Panc1 (cell line): ENCODE data around the gene DDX42. TPM values are rescaled to one million over a fixed set of nuclear protein-coding genes. Genes with fewer than 3 reads are reported as not detected.
A peak's percentile ranks its signal among the peaks of the same experiment; 100 is the strongest.

Source experiments
- ATAC-seq: fragments of 200-7000 bp; cut with Tn5 transposase; 2 replicates; pipeline ENCODE4 v1.9.1; 2020; ENCODE audit warnings: mild to moderate bottlenecking, moderate library complexity
- BruUV-seq: library from RNA; stranded (reverse); fragments of 400-500 nt; replicated peaks from 2 replicates; lab custom pipeline; 2021; lab: Mats Ljungman, UMichigan
- CTCF ChIA-PET: fragments of 300-600 bp; sonication (Branson Sonifier 250); formaldehyde crosslinking; loops from one replicate; lab custom pipeline; 2022; ENCODE audit warnings: antibody characterized with exemption; lab: Charles Lee
- POLR2A ChIA-PET: fragments of 300-600 bp; sonication (Branson Sonifier 250); formaldehyde crosslinking; loops from one replicate; lab custom pipeline; 2022; ENCODE audit warnings: antibody characterized with exemption; lab: Charles Lee
- DNase-seq: peaks from one replicate; pipeline ENCODE4 v3.0.0-alpha.2; 2010; ENCODE audit warnings: low read depth, low spot score
- H3K27ac ChIP-seq: 2 replicates; pipeline ENCODE4 v1.5.1; 2011; ENCODE audit warnings: mild to moderate bottlenecking, low read length, inconsistent platforms
- H3K27me3 ChIP-seq: fragments of 200-500 bp; sonication (Bioruptor generic); 2 replicates; pipeline ENCODE4 v1.6.0; 2014; ENCODE audit warnings: low read length, inconsistent platforms; ENCODE audit not compliant: control insufficient read depth, insufficient read depth
- H3K36me3 ChIP-seq: fragments of 200-500 bp; sonication (Bioruptor generic); 2 replicates; pipeline ENCODE4 v1.5.1; 2014; ENCODE audit warnings: inconsistent platforms, mild to moderate bottlenecking, low read length, moderate library complexity; ENCODE audit not compliant: control insufficient read depth, insufficient read depth
- H3K4me1 ChIP-seq: 2 replicates; pipeline ENCODE4 v1.5.1; 2011; ENCODE audit warnings: inconsistent platforms, mild to moderate bottlenecking, low read length, moderate library complexity; ENCODE audit not compliant: control insufficient read depth, insufficient read depth
- H3K4me3 ChIP-seq, 2 experiments: 2 replicates each; pipeline ENCODE4 v1.5.1; 2011 to 2012; ENCODE audit warnings: low read depth in 2 of 2, low read length in 2 of 2, mild to moderate bottlenecking in 2 of 2, inconsistent platforms in 1 of 2, moderate library complexity in 1 of 2
- H3K9me3 ChIP-seq: fragments of 200-500 bp; sonication (Bioruptor generic); 2 replicates; pipeline ENCODE4 v1.5.1; 2014; ENCODE audit warnings: low read depth, mild to moderate bottlenecking, inconsistent platforms, low read length, moderate library complexity; ENCODE audit not compliant: control insufficient read depth, insufficient read depth
- CTCF ChIP-seq: fragments of 450-650 bp; IDR thresholded peaks from 2 replicates; pipeline ENCODE4 v1.5.1; 2017; ENCODE audit warnings: mild to moderate bottlenecking
- POLR2AphosphoS5 ChIP-seq: IDR thresholded peaks from 2 replicates; pipeline ENCODE4 v1.6.1; 2012; ENCODE audit warnings: mild to moderate bottlenecking, low read depth, low read length, moderate library complexity
- REST ChIP-seq, 2 experiments: IDR thresholded peaks; 2 replicates each; pipeline ENCODE4 v1.6.1; 2011 to 2012; ENCODE audit warnings: low read depth in 2 of 2, control low read depth in 1 of 2, low read length in 1 of 2, mild to moderate bottlenecking in 1 of 2, moderate library complexity in 1 of 2; ENCODE audit not compliant: insufficient read depth in 1 of 2
- SIN3A ChIP-seq: IDR thresholded peaks from 2 replicates; pipeline ENCODE4 v1.6.1; 2012; ENCODE audit warnings: low read depth, mild to moderate bottlenecking, low read length, moderate library complexity, borderline replicate concordance; ENCODE audit not compliant: insufficient read depth
- TCF7L2 ChIP-seq: IDR thresholded peaks from 2 replicates; pipeline ENCODE4 v1.6.1; 2011; ENCODE audit warnings: mild to moderate bottlenecking, low read depth, low read length, inconsistent platforms
- in situ Hi-C: cut with HindIII; loops from 2 replicates; pipeline ENCODE4 v1.10.0; 2016; ENCODE audit warnings: low sequenced_read_pairs, low pct_unique_long_range_greater_than_20kb
- intact Hi-C: fragments of 100-400 bp; cut with micrococcal nuclease; formaldehyde crosslinking; loops from one replicate; pipeline ENCODE4 v1.10.0; 2022; ENCODE audit not compliant: unreplicated experiment
- total RNA-seq: library from RNA; stranded (reverse); gene quantifications from one replicate; pipeline ENCODE4 v1.2.1, GENCODE V29; 2021; ENCODE audit not compliant: unreplicated experiment

DDX42 gene
- total RNA-seq, 1 experiment from 2014 or later, result 89.6 TPM

- TF ChIP-seq SIN3A, result no peak
- DNase-seq (no peak), ATAC-seq (no peak)
- H3K27me3 ChIP-seq, result no peaks in the 10 kb centered on the region
- H3K4me1 ChIP-seq, result peaks cover 27% of the 10 kb centered on the region
- peak overlapping the region; percentile 86 for H3K27ac ChIP-seq
- H3K36me3 ChIP-seq, result peaks cover 6% of the 10 kb centered on the region; the same call in 1 of the 2 replicates
- BruUV-seq, result no TSS peak
- peak overlapping the region; percentile 67 to 82 for H3K4me3 ChIP-seq
- in situ Hi-C loops (no loop called here), intact Hi-C loops (no loop called here)
- ChIA-PET CTCF (interaction anchor here (0.6 kb wide), 2 partner anchors 15 to 60 kb away, joined by 3 to 5 read pairs; no protein-coding TSS in a partner anchor), POLR2A (interaction anchor here (0.6 kb wide), 3 partner anchors 14 to 177 kb away, joined by 3 to 8 read pairs (median 4); no protein-coding TSS in a partner anchor)
- H3K9me3 ChIP-seq, result no peaks in the 10 kb centered on the region
Observed at GRCh38 chr17:63843910-63844677, 70.1 kb downstream of the DDX42 start.

- Histone ChIP-seq H3K27ac (no peak overlapping the region), H3K4me1 (peaks cover 16% of the 10 kb centered on the region), H3K27me3 (no peaks in the 10 kb centered on the region), H3K36me3 (peaks cover 6% of the 10 kb centered on the region; the same call in 1 of the 2 replicates), H3K9me3 (no peaks in the 10 kb centered on the region), H3K4me3 (no peak overlapping the region)
- BruUV-seq, result no TSS peak
- CTCF ChIA-PET, result no interaction called here
- TF ChIP-seq SIN3A, result no peak
- TF ChIP-seq CTCF, result no peak
- TF ChIP-seq REST (IDR thresholded peaks at IDR 0.05; ENCODE audit: insufficient read depth in 1 of 2, low read depth in 2 of 2, low read length in 1 of 2), result no peak
- TF ChIP-seq TCF7L2, result no peak
- no peak for TF ChIP-seq POLR2AphosphoS5
- ATAC-seq (no peak), DNase-seq (no peak)
- in situ Hi-C loops, result no loop called here
- POLR2A ChIA-PET, result no interaction called here
- intact Hi-C loops, result no loop called here
Observed at GRCh38 chr17:63845509-63845908, 71.5 kb downstream of the DDX42 start.
